ENCODE measurements around the gene USO1. TPM values are rescaled to one million over a fixed set of nuclear protein-coding genes. Genes with fewer than 3 reads are reported as not detected.

The USO1 gene
- polyA plus RNA-seq, 1 donor (not counting 4 experiments of a cell fraction or from before 2014, with no cell fraction given) = 75.4 TPM

DNA sequence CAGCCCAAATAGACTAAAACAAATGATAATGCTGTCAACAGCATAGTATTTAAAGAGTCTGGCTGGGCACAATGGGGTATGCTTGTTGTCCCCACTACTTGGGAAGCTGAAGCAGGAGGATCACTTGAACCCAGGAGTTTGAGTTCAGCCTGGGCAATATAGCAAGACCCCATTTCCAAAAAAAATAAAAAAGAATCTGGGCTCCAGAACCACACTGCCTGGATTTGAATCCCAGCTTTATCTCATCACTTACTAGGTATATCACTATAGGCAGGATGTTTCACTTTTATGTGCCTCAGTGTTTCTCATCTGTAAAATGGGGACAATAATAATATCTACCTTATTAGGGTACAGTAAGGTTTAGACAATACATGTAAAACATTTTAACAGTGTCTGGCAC is 45.9 kb upstream of the USO1 start:
- Histone ChIP-seq H3K4me2 (ENCODE audit: control insufficient read depth, extremely low read depth, insufficient read depth, low read depth, low read length) (no peak overlapping the region), H2AFZ (ENCODE audit: control insufficient read depth, low read length) (no peak overlapping the region), H3K9me3 (ENCODE audit: control insufficient read depth, low read depth, low read length) (no peaks in the 10 kb centered on the region), H3K79me2 (ENCODE audit: control insufficient read depth, insufficient read depth, low read length) (no peaks in the 10 kb centered on the region), H3K4me3 (ENCODE audit: control insufficient read depth in 2 of 3, extremely low read depth in 1 of 3, insufficient read depth in 2 of 3, low read depth in 1 of 3, low read length in 3 of 3) (no peak overlapping the region), H3K27me3 (ENCODE audit: control insufficient read depth, extremely low read depth, insufficient read depth, low read length) (no peaks in the 10 kb centered on the region), H3K27ac (ENCODE audit: control insufficient read depth, insufficient read depth, low read length) (no peak overlapping the region), H3K4me1 (ENCODE audit: control insufficient read depth, extremely low read depth, insufficient read depth, low read length) (peaks cover 8% of the 10 kb centered on the region), H3K36me3 (ENCODE audit: control insufficient read depth in 2 of 2, extremely low read depth in 1 of 2, insufficient read depth in 2 of 2, low read length in 2 of 2) (peaks cover 0 to 3% of the 10 kb centered on the region in 2 experiments), H3K9ac (ENCODE audit: control insufficient read depth, extremely low read depth, insufficient read depth, low read length) (no peak overlapping the region), H4K20me1 (ENCODE audit: control insufficient read depth, extremely low read depth, insufficient read depth, low read length) (no peaks in the 10 kb centered on the region), H3K9me1 (ENCODE audit: control insufficient read depth, extremely low read depth, insufficient read depth, low read length) (no peaks in the 10 kb centered on the region)
- dilution Hi-C loops (cut with MboI; ENCODE audit: extremely low pct_ligation_motif_present, low sequenced_read_pairs) = no loop called here
- DNase-seq (ENCODE audit: low read depth, low spot score) (no peak), FAIRE-seq (no peak)
- TF ChIP-seq EZH2 (IDR thresholded peaks at IDR 0.05; ENCODE audit: low read length) = no peak
- TF ChIP-seq, protein P1, sequence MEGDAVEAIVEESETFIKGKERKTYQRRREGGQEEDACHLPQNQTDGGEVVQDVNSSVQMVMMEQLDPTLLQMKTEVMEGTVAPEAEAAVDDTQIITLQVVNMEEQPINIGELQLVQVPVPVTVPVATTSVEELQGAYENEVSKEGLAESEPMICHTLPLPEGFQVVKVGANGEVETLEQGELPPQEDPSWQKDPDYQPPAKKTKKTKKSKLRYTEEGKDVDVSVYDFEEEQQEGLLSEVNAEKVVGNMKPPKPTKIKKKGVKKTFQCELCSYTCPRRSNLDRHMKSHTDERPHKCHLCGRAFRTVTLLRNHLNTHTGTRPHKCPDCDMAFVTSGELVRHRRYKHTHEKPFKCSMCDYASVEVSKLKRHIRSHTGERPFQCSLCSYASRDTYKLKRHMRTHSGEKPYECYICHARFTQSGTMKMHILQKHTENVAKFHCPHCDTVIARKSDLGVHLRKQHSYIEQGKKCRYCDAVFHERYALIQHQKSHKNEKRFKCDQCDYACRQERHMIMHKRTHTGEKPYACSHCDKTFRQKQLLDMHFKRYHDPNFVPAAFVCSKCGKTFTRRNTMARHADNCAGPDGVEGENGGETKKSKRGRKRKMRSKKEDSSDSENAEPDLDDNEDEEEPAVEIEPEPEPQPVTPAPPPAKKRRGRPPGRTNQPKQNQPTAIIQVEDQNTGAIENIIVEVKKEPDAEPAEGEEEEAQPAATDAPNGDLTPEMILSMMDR (optimal IDR thresholded peaks at IDR 0.05 in 1 of 3, IDR thresholded peaks at IDR 0.05 in 1 of 3, conservative IDR thresholded peaks at IDR 0.05 in 1 of 3; ENCODE audit: extremely low read depth in 1 of 3, insufficient read depth in 2 of 3, low read length in 3 of 3) = no peak

DNA sequence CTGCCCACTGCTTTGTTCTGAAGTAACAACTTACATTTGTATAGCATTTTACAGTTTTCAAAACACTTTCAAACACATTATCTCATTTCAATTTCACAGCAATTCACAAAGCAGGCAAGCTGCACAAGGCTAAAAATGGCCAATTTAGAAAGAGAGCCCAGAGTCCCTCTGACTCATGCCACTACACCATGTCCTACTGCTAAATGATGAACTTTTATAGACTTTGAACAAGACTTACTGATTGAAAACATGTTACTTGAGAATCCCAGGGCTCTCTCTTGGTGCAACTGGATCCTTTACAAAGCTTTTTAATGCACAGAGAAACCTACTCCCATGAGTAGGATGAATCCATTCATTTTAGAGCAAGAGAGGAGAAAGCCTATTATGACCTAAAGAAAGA is 45.4 kb upstream of the USO1 start:
- Histone ChIP-seq H3K36me3 (ENCODE audit: control insufficient read depth in 2 of 2, extremely low read depth in 1 of 2, insufficient read depth in 2 of 2, low read length in 2 of 2) (peaks cover 0 to 3% of the 10 kb centered on the region in 2 experiments), H3K27ac (ENCODE audit: control insufficient read depth, insufficient read depth, low read length) (no peak overlapping the region), H3K79me2 (ENCODE audit: control insufficient read depth, insufficient read depth, low read length) (no peaks in the 10 kb centered on the region), H3K4me2 (ENCODE audit: control insufficient read depth, extremely low read depth, insufficient read depth, low read depth, low read length) (no peak overlapping the region), H4K20me1 (ENCODE audit: control insufficient read depth, extremely low read depth, insufficient read depth, low read length) (no peaks in the 10 kb centered on the region), H3K9ac (ENCODE audit: control insufficient read depth, extremely low read depth, insufficient read depth, low read length) (no peak overlapping the region), H2AFZ (ENCODE audit: control insufficient read depth, low read length) (no peak overlapping the region), H3K4me1 (ENCODE audit: control insufficient read depth, extremely low read depth, insufficient read depth, low read length) (peaks cover 5% of the 10 kb centered on the region), H3K4me3 (ENCODE audit: control insufficient read depth in 2 of 3, extremely low read depth in 1 of 3, insufficient read depth in 2 of 3, low read depth in 1 of 3, low read length in 3 of 3) (no peak overlapping the region), H3K27me3 (ENCODE audit: control insufficient read depth, extremely low read depth, insufficient read depth, low read length) (no peaks in the 10 kb centered on the region), H3K9me3 (ENCODE audit: control insufficient read depth, low read depth, low read length) (no peaks in the 10 kb centered on the region), H3K9me1 (ENCODE audit: control insufficient read depth, extremely low read depth, insufficient read depth, low read length) (no peaks in the 10 kb centered on the region)
- DNase-seq (ENCODE audit: low read depth, low spot score) (no peak), FAIRE-seq (peak; percentile 75)
- TF ChIP-seq, protein P1 (optimal IDR thresholded peaks at IDR 0.05 in 1 of 3, IDR thresholded peaks at IDR 0.05 in 1 of 3, conservative IDR thresholded peaks at IDR 0.05 in 1 of 3; ENCODE audit: extremely low read depth in 1 of 3, insufficient read depth in 2 of 3, low read length in 3 of 3) = no peak
- TF ChIP-seq EZH2 (IDR thresholded peaks at IDR 0.05; ENCODE audit: low read length) = no peak
- dilution Hi-C loops (cut with MboI; ENCODE audit: extremely low pct_ligation_motif_present, low sequenced_read_pairs) = no loop called here
